Kidney glomerular epithelial cell (primary cell): ENCODE results near the gene CD37.
A peak's percentile ranks its signal among the peaks of the same experiment; 100 is the strongest.
"Not testable (repeated sequence)": the region's sequence is repeated elsewhere in the genome, so short reads cannot be mapped to it uniquely, and the experiment has no call there.

Experiments used
- DNase-seq: peaks from one replicate; lab custom pipeline; 2025; lab: John Stamatoyannopoulos, UW

The CD37 gene

GRCh38 chr19:49347191-49347590, 12.0 kb downstream of the CD37 start:
- no peak for DNase-seq

- DNase-seq = no peak
These were observed 12.6 kb downstream of the CD37 start for GRCh38 chr19:49347835-49348234.

GRCh38 chr19:49348305-49349189, 13.3 kb downstream of the CD37 start:
- DNase-seq = no peak

GRCh38 chr19:49349567-49349966, 14.4 kb downstream of the CD37 start:
- no peak for DNase-seq

GRCh38 chr19:49355909-49356353, 20.7 kb downstream of the CD37 start:
- no peak for DNase-seq

GRCh38 chr19:49356382-49356781, 21.2 kb downstream of the CD37 start:
- DNase-seq = no peak

GRCh38 chr19:49357186-49357585, 22.0 kb downstream of the CD37 start:
- DNase-seq = no peak

GRCh38 chr19:49359851-49360820, 24.9 kb downstream of the CD37 start:
- DNase-seq = no peak

- DNase-seq = peak; percentile 56
These were observed 26.3 kb downstream of the CD37 start for GRCh38 chr19:49361438-49362047.

- no peak for DNase-seq
These were observed 27.1 kb downstream of the CD37 start, which contains the start of gene TEAD2 for GRCh38 chr19:49362048-49362928. Gene TEAD2 (minus strand): TSS chr19:49362416. CDS start chr19:49360075, 2,341 bp downstream.

GRCh38 chr19:49362929-49363267, 27.7 kb downstream of the CD37 start:
- no peak for DNase-seq

- peak; percentile 99 for DNase-seq
These were observed 28.3 kb downstream of the CD37 start, which contains the start of gene DKKL1 for GRCh38 chr19:49363268-49364082. Gene DKKL1 (plus strand): TSS chr19:49363877. CDS start chr19:49363999, 122 bp downstream.

GRCh38 chr19:49364083-49364737, 29.0 kb downstream of the CD37 start:
- DNase-seq = no peak

GRCh38 chr19:49366110-49366509, 30.9 kb downstream of the CD37 start:
- DNase-seq = no peak

- DNase-seq = no peak
These were observed 33.6 kb downstream of the CD37 start for GRCh38 chr19:49368711-49369358.

GRCh38 chr19:49371184-49371583, 36.0 kb downstream of the CD37 start:
- no peak for DNase-seq

GRCh38 chr19:49373174-49373573, 38.0 kb downstream of the CD37 start:
- DNase-seq = not testable (repeated sequence)

GRCh38 chr19:49374665-49375434, 39.6 kb downstream of the CD37 start:
- no peak for DNase-seq
